HepG2 (cell line): ENCODE results near the gene PALS1.

Experiments used
- SNRNP70 ChIP-seq: fragments of 200-400 bp; formaldehyde crosslinking; IDR thresholded peaks from 2 replicates; pipeline ENCODE4 v1.6.1; 2017; ENCODE audit warnings: mild to moderate bottlenecking, low read depth, low read length, moderate library complexity
- SRSF1 ChIP-seq: fragments of 200-400 bp; formaldehyde crosslinking; optimal IDR thresholded peaks from 2 replicates; pipeline ENCODE3; 2017; ENCODE audit warnings: mild to moderate bottlenecking, low read depth, low read length, moderate library complexity

GRCh38 chr14:67232066-67232465 lies 9.2 kb upstream of the PALS1 start:
- no peak for TF ChIP-seq SNRNP70
- TF ChIP-seq SRSF1 = no peak
